DOHH2 (cell line): Measurements from ENCODE around the gene RWDD4.

Source experiments
- H3F3A ChIP-seq: fragments of 200-600 bp; sonication (generic), shearing (Covaris generic); 2 replicates; pipeline ENCODE4 v1.6.0; 2016; ENCODE audit warnings: antibody characterized with exemption, mild to moderate bottlenecking; ENCODE audit not compliant: control insufficient read depth, insufficient read depth
- H3K27ac ChIP-seq: fragments of 200-600 bp; sonication (generic); 2 replicates; pipeline ENCODE4 v1.5.1; 2014; ENCODE audit warnings: low read depth, mild to moderate bottlenecking, low read length, moderate library complexity
- H3K27me3 ChIP-seq: fragments of 200-600 bp; sonication (generic); 2 replicates; pipeline ENCODE4 v1.6.1; 2014; ENCODE audit warnings: mild to moderate bottlenecking, low read length, mixed read lengths; ENCODE audit not compliant: control insufficient read depth
- H3K36me3 ChIP-seq: fragments of 200-600 bp; sonication (generic); 2 replicates; pipeline ENCODE4 v1.6.1; 2014; ENCODE audit warnings: mild to moderate bottlenecking, low read length, moderate library complexity, mixed read lengths; ENCODE audit not compliant: control insufficient read depth
- H3K4me1 ChIP-seq: fragments of 200-600 bp; sonication (generic); 2 replicates; pipeline ENCODE4 v1.6.1; 2014; ENCODE audit warnings: mild to moderate bottlenecking, low read length, mixed read lengths; ENCODE audit not compliant: control insufficient read depth
- H3K4me2 ChIP-seq: fragments of 200-600 bp; sonication (generic); 2 replicates; pipeline ENCODE4 v1.6.0; 2014; ENCODE audit warnings: mild to moderate bottlenecking, low read length, moderate library complexity
- H3K4me3 ChIP-seq: fragments of 200-600 bp; sonication (generic); 2 replicates; pipeline ENCODE4 v1.5.1; 2014; ENCODE audit warnings: mild to moderate bottlenecking, low read length, mixed read lengths
- H3K79me2 ChIP-seq: fragments of 200-600 bp; sonication (generic); 2 replicates; pipeline ENCODE4 v1.6.1; 2014; ENCODE audit warnings: mild to moderate bottlenecking, low read length, mixed read lengths; ENCODE audit not compliant: control insufficient read depth
- H3K9me2 ChIP-seq: fragments of 200-600 bp; sonication (generic); replicated peaks from 2 replicates; pipeline ENCODE4 v1.6.1; 2014; ENCODE audit warnings: mild to moderate bottlenecking, low read length, mixed read lengths; ENCODE audit not compliant: control insufficient read depth
- H3K9me3 ChIP-seq: fragments of 200-600 bp; sonication (generic); 2 replicates; pipeline ENCODE4 v1.6.1; 2014; ENCODE audit warnings: antibody characterized with exemption, low read length, mixed read lengths; ENCODE audit not compliant: control insufficient read depth, insufficient read depth
- H4K20me1 ChIP-seq: fragments of 200-600 bp; sonication (generic); 2 replicates; pipeline ENCODE4 v1.6.0; 2014; ENCODE audit warnings: low read depth, mild to moderate bottlenecking, antibody characterized with exemption, low read length, moderate library complexity; ENCODE audit not compliant: control insufficient read depth, insufficient read depth
- CTCF ChIP-seq: fragments of 200-600 bp; sonication (generic); IDR thresholded peaks from one replicate; pipeline ENCODE4 v1.5.1; 2014; ENCODE audit warnings: antibody characterized with exemption, mild to moderate bottlenecking, low read depth, low read length; ENCODE audit not compliant: poor library complexity, severe bottlenecking
- EZH2phosphoT487 ChIP-seq: fragments of 200-600 bp; sonication (generic); IDR thresholded peaks from 2 replicates; pipeline ENCODE4 v1.6.1; 2017; ENCODE audit warnings: borderline replicate concordance, mild to moderate bottlenecking, antibody characterized with exemption, low read length, moderate library complexity, mixed read lengths

RWDD4 gene

GRCh38 chr4:183621875-183622274 lies 37.1 kb downstream of the RWDD4 start:
- H3K36me3 ChIP-seq = no peaks in the 10 kb centered on the region
- H3K27ac ChIP-seq = no peak overlapping the region

GRCh38 chr4:183620421-183620820 lies 38.6 kb downstream of the RWDD4 start:
- no peaks in the 10 kb centered on the region for H3K4me1 ChIP-seq
- TF ChIP-seq CTCF = no peak
- no peak for TF ChIP-seq EZH2phosphoT487
- no peaks in the 10 kb centered on the region for H3K9me3 ChIP-seq
- no peak overlapping the region for H3K27ac ChIP-seq
- no peaks in the 10 kb centered on the region for H3F3A ChIP-seq
- H3K4me2 ChIP-seq = no peak overlapping the region
- no peaks in the 10 kb centered on the region for H3K27me3 ChIP-seq
- no peaks in the 10 kb centered on the region for H4K20me1 ChIP-seq
- no peak overlapping the region for H3K4me3 ChIP-seq
- H3K9me2 ChIP-seq = no peaks in the 10 kb centered on the region
- H3K79me2 ChIP-seq = no peaks in the 10 kb centered on the region
- H3K36me3 ChIP-seq = no peaks in the 10 kb centered on the region

More at GRCh38 chr4:183621875-183622274, 37.1 kb downstream of the RWDD4 start:
- no peak overlapping the region for H3K4me2 ChIP-seq
- no peaks in the 10 kb centered on the region for H3K79me2 ChIP-seq
- H3K4me3 ChIP-seq = no peak overlapping the region
- TF ChIP-seq EZH2phosphoT487 (no peak), CTCF (no peak)
- H4K20me1 ChIP-seq = no peaks in the 10 kb centered on the region
- no peaks in the 10 kb centered on the region for H3K27me3 ChIP-seq
- no peaks in the 10 kb centered on the region for H3K4me1 ChIP-seq
- H3K9me2 ChIP-seq = no peaks in the 10 kb centered on the region
- H3K9me3 ChIP-seq = no peaks in the 10 kb centered on the region
- no peaks in the 10 kb centered on the region for H3F3A ChIP-seq

- Histone ChIP-seq H3K79me2 (no peaks in the 10 kb centered on the region), H3K36me3 (no peaks in the 10 kb centered on the region), H3K4me3 (no peak overlapping the region), H3K27me3 (peaks cover 3% of the 10 kb centered on the region; the same call in 1 of the 2 replicates), H3K4me2 (no peak overlapping the region), H3K27ac (no peak overlapping the region), H4K20me1 (no peaks in the 10 kb centered on the region), H3K9me2 (no peaks in the 10 kb centered on the region), H3K9me3 (no peaks in the 10 kb centered on the region), H3F3A (no peaks in the 10 kb centered on the region), H3K4me1 (no peaks in the 10 kb centered on the region)
- TF ChIP-seq EZH2phosphoT487 = no peak
- TF ChIP-seq CTCF = no peak
These were observed 40.3 kb downstream of the RWDD4 start for GRCh38 chr4:183618681-183619080.
